ENCODE results near the gene EFHD1.

EFHD1 gene, protein sequence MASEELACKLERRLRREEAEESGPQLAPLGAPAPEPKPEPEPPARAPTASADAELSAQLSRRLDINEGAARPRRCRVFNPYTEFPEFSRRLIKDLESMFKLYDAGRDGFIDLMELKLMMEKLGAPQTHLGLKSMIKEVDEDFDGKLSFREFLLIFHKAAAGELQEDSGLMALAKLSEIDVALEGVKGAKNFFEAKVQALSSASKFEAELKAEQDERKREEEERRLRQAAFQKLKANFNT

DNA sequence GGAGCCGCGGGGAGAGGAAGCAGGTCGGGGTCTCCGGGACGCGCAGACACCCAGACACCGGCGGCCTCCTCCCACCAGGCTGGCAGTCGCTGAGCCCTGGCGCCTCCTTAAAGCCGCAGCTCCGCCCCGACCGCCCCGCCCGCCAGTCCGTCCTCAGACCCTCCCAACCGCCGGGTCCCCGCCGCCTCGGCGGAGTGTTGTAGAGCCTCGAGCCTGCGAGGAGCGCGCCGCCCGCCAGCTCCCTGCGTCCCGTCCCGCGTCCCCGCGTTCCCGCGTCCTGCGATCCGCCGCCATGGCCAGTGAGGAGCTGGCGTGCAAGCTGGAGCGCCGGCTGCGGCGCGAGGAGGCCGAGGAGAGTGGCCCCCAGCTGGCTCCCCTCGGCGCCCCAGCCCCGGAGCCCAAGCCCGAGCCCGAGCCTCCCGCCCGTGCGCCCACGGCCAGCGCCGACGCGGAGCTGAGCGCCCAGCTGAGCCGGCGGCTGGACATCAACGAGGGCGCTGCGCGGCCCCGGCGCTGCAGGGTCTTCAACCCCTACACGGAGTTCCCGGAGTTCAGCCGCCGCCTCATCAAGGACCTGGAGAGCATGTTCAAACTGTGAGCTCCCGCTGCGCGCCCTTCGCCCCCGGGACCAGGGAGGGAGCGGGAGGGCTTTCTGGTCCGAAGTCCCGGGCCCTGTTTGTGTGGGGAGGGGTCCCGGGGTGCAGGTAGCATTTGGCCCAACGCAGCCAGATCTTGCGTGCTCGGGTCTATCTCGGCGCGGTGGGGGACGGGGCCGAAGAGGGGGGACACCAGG lies at the start of gene EFHD1:
Gene EFHD1 (plus strand): TSS at position 192 of the 793 bp plus-strand sequence. CDS start 101 bp downstream, at position 293.
- TF ChIP-seq, protein P1, sequence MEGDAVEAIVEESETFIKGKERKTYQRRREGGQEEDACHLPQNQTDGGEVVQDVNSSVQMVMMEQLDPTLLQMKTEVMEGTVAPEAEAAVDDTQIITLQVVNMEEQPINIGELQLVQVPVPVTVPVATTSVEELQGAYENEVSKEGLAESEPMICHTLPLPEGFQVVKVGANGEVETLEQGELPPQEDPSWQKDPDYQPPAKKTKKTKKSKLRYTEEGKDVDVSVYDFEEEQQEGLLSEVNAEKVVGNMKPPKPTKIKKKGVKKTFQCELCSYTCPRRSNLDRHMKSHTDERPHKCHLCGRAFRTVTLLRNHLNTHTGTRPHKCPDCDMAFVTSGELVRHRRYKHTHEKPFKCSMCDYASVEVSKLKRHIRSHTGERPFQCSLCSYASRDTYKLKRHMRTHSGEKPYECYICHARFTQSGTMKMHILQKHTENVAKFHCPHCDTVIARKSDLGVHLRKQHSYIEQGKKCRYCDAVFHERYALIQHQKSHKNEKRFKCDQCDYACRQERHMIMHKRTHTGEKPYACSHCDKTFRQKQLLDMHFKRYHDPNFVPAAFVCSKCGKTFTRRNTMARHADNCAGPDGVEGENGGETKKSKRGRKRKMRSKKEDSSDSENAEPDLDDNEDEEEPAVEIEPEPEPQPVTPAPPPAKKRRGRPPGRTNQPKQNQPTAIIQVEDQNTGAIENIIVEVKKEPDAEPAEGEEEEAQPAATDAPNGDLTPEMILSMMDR (IDR thresholded peaks at IDR 0.05; ENCODE audit: low read depth, low read length, missing control alignments) = no peak
- DNase-seq (ENCODE audit: extremely low read depth, low read depth) = no peak
- peak within 1 kb of the TSS; percentile 34 for H3K4me3 ChIP-seq (replicated peaks; ENCODE audit: low read depth, low read length)

DNA sequence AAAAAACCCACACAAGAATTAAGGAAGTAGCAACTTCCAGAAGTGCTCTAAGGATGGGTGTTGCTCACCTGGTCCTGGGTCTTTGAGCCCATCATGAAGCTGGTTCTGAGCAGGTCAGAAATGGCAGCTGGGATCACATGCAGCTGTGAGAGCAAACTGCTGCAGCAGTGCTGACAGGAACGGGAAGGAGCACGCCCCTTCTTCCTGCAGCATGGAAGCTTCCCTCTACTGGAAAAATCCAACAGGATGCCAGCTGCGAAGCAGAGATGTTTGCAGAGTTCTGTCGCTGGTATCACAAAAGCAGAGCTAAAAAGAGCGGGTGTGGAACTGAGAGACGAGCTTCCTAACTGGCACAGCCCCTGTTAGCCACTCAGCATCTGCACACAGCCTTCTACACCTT lies 49.2 kb upstream of the EFHD1 start:
- DNase-seq (ENCODE audit: extremely low read depth, low read depth) = no peak
- H3K4me3 ChIP-seq (replicated peaks; ENCODE audit: low read depth, low read length) = no peak overlapping the region
- TF ChIP-seq, protein P1 (IDR thresholded peaks at IDR 0.05; ENCODE audit: low read depth, low read length, missing control alignments) = no peak

DNA sequence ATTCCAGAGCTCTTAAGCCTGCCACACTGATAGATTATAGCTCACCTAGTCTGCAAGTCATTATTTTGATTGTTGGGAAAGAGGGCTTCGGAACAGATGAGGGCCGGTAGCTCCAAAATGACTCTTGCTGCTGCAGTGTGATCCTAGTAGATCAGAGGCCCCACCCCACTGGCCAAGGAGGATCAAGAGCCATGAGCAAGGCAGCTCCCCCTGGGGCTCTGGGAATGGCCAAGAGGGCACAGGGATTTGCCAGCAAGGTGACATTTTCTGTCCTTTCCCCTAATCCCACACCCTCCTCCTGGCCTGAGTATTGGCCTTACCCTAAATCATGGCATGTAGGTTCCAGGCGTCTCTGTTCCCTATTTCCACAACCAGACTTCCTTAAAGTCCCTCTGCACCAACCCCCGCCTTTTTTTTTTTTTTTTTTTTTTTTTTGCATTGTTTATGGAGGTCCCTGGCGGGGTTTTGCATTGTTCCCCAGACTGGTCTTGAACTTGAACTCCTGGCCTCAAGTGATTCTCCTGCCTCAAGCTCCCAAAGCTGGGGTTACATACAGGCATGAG lies 46.4 kb upstream of the EFHD1 start:
- no peak for DNase-seq (ENCODE audit: extremely low read depth, low read depth)
- H3K4me3 ChIP-seq (replicated peaks; ENCODE audit: low read depth, low read length) = no peak overlapping the region
- TF ChIP-seq, protein P1 (IDR thresholded peaks at IDR 0.05; ENCODE audit: low read depth, low read length, missing control alignments) = no peak

DNA sequence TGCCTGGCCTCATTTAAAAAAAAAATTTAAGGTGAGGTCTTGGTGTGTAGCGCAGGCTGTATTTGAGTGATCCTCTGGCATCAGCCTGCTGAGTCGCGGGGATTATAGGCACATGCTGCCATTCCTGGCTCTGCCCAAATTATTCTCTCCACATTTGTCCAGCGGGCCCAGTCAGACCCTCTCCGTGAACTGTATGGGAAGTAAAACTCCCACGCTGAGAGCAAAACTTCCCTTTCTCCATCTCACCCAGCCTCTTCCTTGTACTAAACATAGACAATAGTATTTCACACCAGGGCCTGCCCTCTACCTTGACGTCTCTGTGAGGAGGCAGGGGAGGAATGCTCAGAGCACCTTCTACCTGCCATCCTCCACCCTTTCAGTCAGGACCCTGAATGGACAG lies 45.9 kb upstream of the EFHD1 start:
- no peak overlapping the region for H3K4me3 ChIP-seq (replicated peaks; ENCODE audit: low read depth, low read length)
- DNase-seq (ENCODE audit: extremely low read depth, low read depth) = no peak
- TF ChIP-seq, protein P1 (IDR thresholded peaks at IDR 0.05; ENCODE audit: low read depth, low read length, missing control alignments) = no peak

DNA sequence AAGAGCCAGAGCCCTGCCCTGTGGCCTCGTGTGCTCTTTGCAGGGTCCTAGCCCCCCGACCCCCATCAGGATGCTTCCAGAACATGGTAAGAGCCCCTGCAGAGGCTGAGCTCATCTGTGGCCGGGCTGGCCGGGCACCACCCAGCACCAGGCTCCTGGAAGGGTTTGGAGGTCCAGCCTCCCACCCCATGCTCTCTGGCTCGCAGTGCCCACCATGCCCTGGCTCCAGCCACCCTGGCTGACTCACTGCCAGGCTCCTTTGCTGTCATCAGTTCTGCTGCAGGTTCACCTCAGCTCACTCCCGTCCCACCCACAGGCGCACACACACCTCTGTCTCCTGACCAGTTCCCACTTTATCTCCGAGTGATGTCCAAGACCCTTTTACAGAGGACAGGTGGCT lies 45.4 kb upstream of the EFHD1 start:
- TF ChIP-seq, protein P1 (IDR thresholded peaks at IDR 0.05; ENCODE audit: low read depth, low read length, missing control alignments) = no peak
- DNase-seq (ENCODE audit: extremely low read depth, low read depth) = no peak
- no peak overlapping the region for H3K4me3 ChIP-seq (replicated peaks; ENCODE audit: low read depth, low read length)

DNA sequence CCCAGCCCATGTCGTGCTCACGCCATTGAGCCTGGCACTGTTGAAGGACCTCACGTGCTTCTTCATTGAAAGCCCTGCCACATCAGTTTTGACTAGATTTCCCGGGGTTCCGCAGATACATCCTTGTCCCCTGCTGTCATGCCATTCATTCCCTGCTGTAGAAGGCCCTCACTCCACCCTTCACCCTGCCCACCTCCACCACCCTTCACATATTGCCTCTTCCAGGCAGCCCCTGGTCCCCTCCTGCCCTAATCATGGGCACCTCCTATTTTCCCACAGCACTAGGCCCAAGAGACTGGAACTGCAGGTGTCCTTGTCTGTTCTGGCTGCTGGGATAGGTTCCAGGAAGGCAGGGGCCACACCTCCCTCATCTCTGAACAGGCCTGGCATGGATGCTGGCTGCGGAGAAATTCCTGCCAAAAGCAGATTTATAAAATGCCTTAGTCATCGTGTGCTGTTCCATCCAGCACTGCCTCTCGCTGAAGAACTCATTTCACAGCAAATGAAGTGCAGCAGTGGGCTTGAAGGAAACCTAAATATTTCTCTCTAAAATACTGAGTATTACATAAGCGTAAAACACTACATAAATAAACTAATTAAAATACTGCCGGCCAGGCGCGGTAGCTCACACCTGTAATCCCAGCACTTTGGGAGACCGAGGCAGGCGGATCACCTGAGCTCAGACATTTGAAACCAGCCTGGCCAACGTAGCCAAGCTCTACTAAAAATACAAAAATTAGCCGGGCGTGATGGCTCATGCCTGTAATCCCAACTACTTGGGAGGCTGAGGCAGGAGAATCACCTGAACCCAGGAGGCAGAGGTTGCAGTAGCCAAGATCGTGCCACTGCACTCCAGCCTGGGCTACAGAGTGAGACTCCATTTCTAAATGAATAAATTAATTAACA lies 44.5 kb upstream of the EFHD1 start:
- H3K4me3 ChIP-seq (replicated peaks; ENCODE audit: low read depth, low read length) = no peak overlapping the region
- DNase-seq (ENCODE audit: extremely low read depth, low read depth) = peak; percentile 48
- TF ChIP-seq, protein P1 (IDR thresholded peaks at IDR 0.05; ENCODE audit: low read depth, low read length, missing control alignments) = no peak

Measured in HFF-Myc (cell line).